CD4-positive, alpha-beta T cell treated with Interleukin-17A for 4 hours (primary cell): Measurements from ENCODE around the gene PCDHGA6.

Experiments
- DNase-seq: peaks from one replicate; pipeline ENCODE4 v3.0.0-alpha.2; 2020; ENCODE audit warnings: mixed read lengths

PCDHGA6 gene

DNA sequence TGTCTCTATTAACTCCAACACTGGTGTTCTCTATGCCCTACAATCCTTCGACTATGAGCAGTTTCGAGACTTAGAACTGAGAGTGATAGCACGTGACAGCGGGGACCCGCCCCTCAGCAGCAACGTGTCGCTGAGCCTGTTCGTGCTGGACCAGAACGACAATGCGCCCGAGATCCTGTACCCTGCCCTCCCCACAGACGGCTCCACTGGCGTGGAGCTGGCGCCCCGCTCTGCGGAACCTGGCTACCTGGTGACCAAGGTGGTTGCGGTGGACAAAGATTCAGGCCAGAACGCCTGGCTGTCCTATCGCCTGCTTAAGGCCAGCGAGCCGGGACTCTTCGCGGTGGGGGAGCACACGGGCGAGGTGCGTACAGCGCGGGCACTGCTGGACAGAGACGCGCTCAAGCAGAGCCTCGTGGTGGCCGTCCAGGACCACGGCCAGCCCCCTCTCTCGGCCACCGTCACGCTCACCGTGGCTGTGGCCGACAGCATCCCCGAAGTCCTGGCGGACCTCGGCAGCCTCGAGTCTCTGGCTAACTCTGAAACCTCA is 49.1 kb downstream of the PCDHGA6 start:
- no peak for DNase-seq

- DNase-seq = no peak
Observed at GRCh38 chr5:141427783-141428426, 54.2 kb downstream of the PCDHGA6 start.
